ENCODE data around the gene WASL. TPM values are rescaled to one million over a fixed set of nuclear protein-coding genes. Genes with fewer than 3 reads are reported as not detected.
A peak's percentile ranks its signal among the peaks of the same experiment; 100 is the strongest.
"Not testable (repeated sequence)": the region's sequence is repeated elsewhere in the genome, so short reads cannot be mapped to it uniquely, and the experiment has no call there.

The WASL gene
- polyA plus RNA-seq, 1 donor from 2014 or later, result 2.8 TPM

- Mint-ChIP-seq H3K4me1 (peaks cover 25 to 33% (median 29%) of the 10 kb centered on the region in 3 donors), H3K27me3 (no peaks in the 10 kb centered on the region), H3K36me3 (peaks cover 17% of the 10 kb centered on the region)
Observed at GRCh38 chr7:123732413-123733091, 16.3 kb downstream of the WASL start.

GRCh38 chr7:123729218-123729578 lies 19.6 kb downstream of the WASL start:
- H3K9me3 Mint-ChIP-seq, result peaks cover 0 to 5% (median 2%) of the 10 kb centered on the region in 3 donors
- no peaks in the 10 kb centered on the region for H3K27me3 Mint-ChIP-seq
- no peak overlapping the region for H3K4me3 Mint-ChIP-seq
- H3K27ac Mint-ChIP-seq, result no peak overlapping the region
- H3K4me1 Mint-ChIP-seq, result peaks cover 28 to 47% (median 39%) of the 10 kb centered on the region in 3 donors
- peaks cover 17% of the 10 kb centered on the region for H3K36me3 Mint-ChIP-seq

More at GRCh38 chr7:123732413-123733091, 16.3 kb downstream of the WASL start:
- Mint-ChIP-seq H3K4me3 (peak overlapping the region in 2 of 4 donors; percentile 7 to 45), H3K9me3 (peaks cover 2 to 15% (median 8%) of the 10 kb centered on the region in 3 donors), H3K27ac (no peak overlapping the region)

- H3K27ac Mint-ChIP-seq, result no peak overlapping the region
- peaks cover 21 to 39% (median 37%) of the 10 kb centered on the region in 3 donors for H3K4me1 Mint-ChIP-seq
- H3K27me3 Mint-ChIP-seq, result no peaks in the 10 kb centered on the region
- H3K4me3 Mint-ChIP-seq, result no peak overlapping the region
- H3K9me3 Mint-ChIP-seq, result no peaks in the 10 kb centered on the region
- H3K36me3 Mint-ChIP-seq, result peaks cover 10% of the 10 kb centered on the region
Observed at GRCh38 chr7:123727071-123727837, 21.5 kb downstream of the WASL start.

GRCh38 chr7:123725586-123726171 lies 23.1 kb downstream of the WASL start:
- H3K9me3 Mint-ChIP-seq, result no peaks in the 10 kb centered on the region
- H3K27ac Mint-ChIP-seq, result no peak overlapping the region
- H3K4me3 Mint-ChIP-seq, result no peak overlapping the region
- peaks cover 24 to 34% (median 33%) of the 10 kb centered on the region in 3 donors for H3K4me1 Mint-ChIP-seq
- H3K36me3 Mint-ChIP-seq, result peaks cover 10% of the 10 kb centered on the region
- no peaks in the 10 kb centered on the region for H3K27me3 Mint-ChIP-seq

GRCh38 chr7:123724817-123725253 lies 24.0 kb downstream of the WASL start:
- Mint-ChIP-seq H3K27me3 (no peaks in the 10 kb centered on the region), H3K27ac (no peak overlapping the region), H3K4me3 (peak overlapping the region in 1 of 4 donors; percentile 41), H3K36me3 (peaks cover 10% of the 10 kb centered on the region), H3K9me3 (no peaks in the 10 kb centered on the region), H3K4me1 (peaks cover 27 to 37% (median 34%) of the 10 kb centered on the region in 3 donors)

GRCh38 chr7:123723913-123724312 lies 24.9 kb downstream of the WASL start:
- Mint-ChIP-seq H3K27me3 (no peaks in the 10 kb centered on the region), H3K9me3 (no peaks in the 10 kb centered on the region), H3K27ac (no peak overlapping the region), H3K4me1 (peaks cover 32 to 46% (median 40%) of the 10 kb centered on the region in 3 donors), H3K4me3 (no peak overlapping the region), H3K36me3 (peaks cover 11% of the 10 kb centered on the region)

GRCh38 chr7:123720527-123720926 lies 28.3 kb downstream of the WASL start:
- not testable (repeated sequence) for H3K27ac Mint-ChIP-seq, H3K9me3 Mint-ChIP-seq, H3K4me3 Mint-ChIP-seq, H3K36me3 Mint-ChIP-seq, H3K27me3 Mint-ChIP-seq
- H3K4me1 Mint-ChIP-seq, result peaks cover 21 to 41% (median 27%) of the 10 kb centered on the region in 3 donors

- Mint-ChIP-seq H3K4me1 (peaks cover 16 to 43% (median 24%) of the 10 kb centered on the region in 3 donors), H3K27me3 (no peaks in the 10 kb centered on the region), H3K36me3 (peaks cover 3% of the 10 kb centered on the region), H3K4me3 (no peak overlapping the region), H3K9me3 (no peaks in the 10 kb centered on the region), H3K27ac (no peak overlapping the region)
Observed at GRCh38 chr7:123719197-123719721, 29.5 kb downstream of the WASL start.

- peaks cover 3% of the 10 kb centered on the region for H3K36me3 Mint-ChIP-seq
- no peaks in the 10 kb centered on the region for H3K27me3 Mint-ChIP-seq
- no peak overlapping the region for H3K4me3 Mint-ChIP-seq
- H3K4me1 Mint-ChIP-seq, result peaks cover 16 to 40% (median 22%) of the 10 kb centered on the region in 3 donors
- no peaks in the 10 kb centered on the region for H3K9me3 Mint-ChIP-seq
- H3K27ac Mint-ChIP-seq, result no peak overlapping the region
Observed at GRCh38 chr7:123718773-123719172, 30.0 kb downstream of the WASL start.

GRCh38 chr7:123717689-123718088 lies 31.1 kb downstream of the WASL start:
- no peak overlapping the region for H3K4me3 Mint-ChIP-seq
- H3K27me3 Mint-ChIP-seq, result no peaks in the 10 kb centered on the region
- H3K36me3 Mint-ChIP-seq, result peaks cover 3% of the 10 kb centered on the region
- H3K4me1 Mint-ChIP-seq, result peaks cover 18 to 40% (median 21%) of the 10 kb centered on the region in 3 donors
- H3K27ac Mint-ChIP-seq, result no peak overlapping the region
- H3K9me3 Mint-ChIP-seq, result no peaks in the 10 kb centered on the region

- Mint-ChIP-seq H3K27ac (peak overlapping the region in 1 of 3 donors; percentile 26), H3K4me3 (no peak overlapping the region), H3K36me3 (peaks cover 3% of the 10 kb centered on the region), H3K9me3 (no peaks in the 10 kb centered on the region), H3K4me1 (peaks cover 25 to 48% (median 25%) of the 10 kb centered on the region in 3 donors), H3K27me3 (no peaks in the 10 kb centered on the region)
Observed at GRCh38 chr7:123716877-123717276, 31.9 kb downstream of the WASL start.

GRCh38 chr7:123715799-123716198 lies 33.0 kb downstream of the WASL start:
- Mint-ChIP-seq H3K4me3 (no peak overlapping the region), H3K27me3 (no peaks in the 10 kb centered on the region), H3K4me1 (peaks cover 22 to 41% (median 29%) of the 10 kb centered on the region in 3 donors), H3K27ac (no peak overlapping the region), H3K36me3 (peaks cover 3% of the 10 kb centered on the region), H3K9me3 (no peaks in the 10 kb centered on the region)

- Mint-ChIP-seq H3K9me3 (no peaks in the 10 kb centered on the region), H3K27ac (no peak overlapping the region), H3K4me3 (peak overlapping the region in 1 of 4 donors; percentile 12), H3K4me1 (peaks cover 22 to 41% (median 30%) of the 10 kb centered on the region in 3 donors), H3K36me3 (peaks cover 3% of the 10 kb centered on the region), H3K27me3 (no peaks in the 10 kb centered on the region)
Observed at GRCh38 chr7:123715198-123715597, 33.6 kb downstream of the WASL start.

GRCh38 chr7:123714296-123715080 lies 34.3 kb downstream of the WASL start:
- peak overlapping the region in 2 of 3 donors; percentile 13 to 24 for H3K27ac Mint-ChIP-seq

More at GRCh38 chr7:123714296-123715080, 34.3 kb downstream of the WASL start:
- Mint-ChIP-seq H3K36me3 (peaks cover 3% of the 10 kb centered on the region), H3K9me3 (no peaks in the 10 kb centered on the region), H3K4me3 (no peak overlapping the region), H3K27me3 (no peaks in the 10 kb centered on the region), H3K4me1 (peaks cover 18 to 36% (median 25%) of the 10 kb centered on the region in 3 donors)
